HG03575 (cell line): Measurements from ENCODE around the gene ABCC8.

Source experiments
- ATAC-seq: cut with Tn5 transposase; IDR thresholded peaks from one replicate; pipeline ENCODE4 v1.9.1; 2021; ENCODE audit not compliant: unreplicated experiment, insufficient number of reproducible peaks, low FRiP score; ENCODE audit errors: extremely low read depth

ABCC8 gene

GRCh38 chr11:17476317-17477083, at the start of gene ABCC8:
ABCC8 (minus strand) TSS chr11:17476845; CDS start chr11:17476776, 69 bp downstream.
- ATAC-seq, result no peak

GRCh38 chr11:17526326-17526725, 49.7 kb upstream of the ABCC8 start:
- ATAC-seq, result no peak

GRCh38 chr11:17525570-17525969, 48.9 kb upstream of the ABCC8 start:
- no peak for ATAC-seq

- no peak for ATAC-seq
Observed at GRCh38 chr11:17524221-17524620, 47.6 kb upstream of the ABCC8 start.

GRCh38 chr11:17522655-17523054, 46.0 kb upstream of the ABCC8 start:
- no peak for ATAC-seq

- ATAC-seq, result no peak
Observed at GRCh38 chr11:17521106-17521900, 44.7 kb upstream of the ABCC8 start.

- ATAC-seq, result no peak
Observed at GRCh38 chr11:17519061-17519885, 42.6 kb upstream of the ABCC8 start.

GRCh38 chr11:17518366-17518765, 41.7 kb upstream of the ABCC8 start:
- ATAC-seq, result no peak

- ATAC-seq, result no peak
Observed at GRCh38 chr11:17517186-17517585, 40.5 kb upstream of the ABCC8 start.

GRCh38 chr11:17516551-17517150, 40.0 kb upstream of the ABCC8 start:
- no peak for ATAC-seq

GRCh38 chr11:17515443-17516176, 39.0 kb upstream of the ABCC8 start:
- no peak for ATAC-seq

- ATAC-seq, result no peak
Observed at GRCh38 chr11:17514476-17514875, 37.8 kb upstream of the ABCC8 start.

GRCh38 chr11:17513853-17514252, 37.2 kb upstream of the ABCC8 start:
- no peak for ATAC-seq

- ATAC-seq, result no peak
Observed at GRCh38 chr11:17512101-17512500, 35.5 kb upstream of the ABCC8 start.

GRCh38 chr11:17511571-17511970, 34.9 kb upstream of the ABCC8 start:
- ATAC-seq, result no peak

GRCh38 chr11:17510507-17511206, 34.0 kb upstream of the ABCC8 start:
- no peak for ATAC-seq

- no peak for ATAC-seq
Observed at GRCh38 chr11:17508791-17509190, 32.1 kb upstream of the ABCC8 start.

- no peak for ATAC-seq
Observed at GRCh38 chr11:17508306-17508705, 31.7 kb upstream of the ABCC8 start.
